Stimulated activated naive CD4-positive, alpha-beta T cell treated with Interleukin-2 at 50 U/mL for 16 hours (primary cell): ENCODE measurements around the gene KREMEN1.
"Not testable (repeated sequence)": the region's sequence is repeated elsewhere in the genome, so short reads cannot be mapped to it uniquely, and the experiment has no call there.

Experiments used
- DNase-seq: peaks from one replicate; lab custom pipeline; 2025; lab: John Stamatoyannopoulos, UW

Gene KREMEN1

GRCh38 chr22:29072979-29073617 is at the start of gene KREMEN1:
KREMEN1 (plus strand) TSS chr22:29073035; CDS start chr22:29073131, 96 bp downstream.
- no peak for DNase-seq

- DNase-seq = no peak
Measured at GRCh38 chr22:29023172-29023796, 49.6 kb upstream of the KREMEN1 start.

- DNase-seq = no peak
Measured at GRCh38 chr22:29026579-29026978, 46.3 kb upstream of the KREMEN1 start.

- DNase-seq = no peak
Measured at GRCh38 chr22:29028468-29028867, 44.4 kb upstream of the KREMEN1 start.

- no peak for DNase-seq
Measured at GRCh38 chr22:29029202-29030000, 43.4 kb upstream of the KREMEN1 start.

- no peak for DNase-seq
Measured at GRCh38 chr22:29030016-29030617, 42.7 kb upstream of the KREMEN1 start.

GRCh38 chr22:29030618-29031226 is 42.1 kb upstream of the KREMEN1 start:
- DNase-seq = no peak

GRCh38 chr22:29031227-29032011 is 41.4 kb upstream of the KREMEN1 start:
- no peak for DNase-seq

GRCh38 chr22:29032014-29032475 is 40.8 kb upstream of the KREMEN1 start:
- no peak for DNase-seq

- DNase-seq = no peak
Measured at GRCh38 chr22:29032584-29032983, 40.3 kb upstream of the KREMEN1 start.

GRCh38 chr22:29037340-29037932 is 35.4 kb upstream of the KREMEN1 start:
- DNase-seq = no peak

- no peak for DNase-seq
Measured at GRCh38 chr22:29039148-29039547, 33.7 kb upstream of the KREMEN1 start.

- not testable (repeated sequence) for DNase-seq
Measured at GRCh38 chr22:29039684-29040083, 33.2 kb upstream of the KREMEN1 start.

- DNase-seq = peak; percentile 37
Measured at GRCh38 chr22:29040385-29041275, 32.2 kb upstream of the KREMEN1 start.

- DNase-seq = no peak
Measured at GRCh38 chr22:29041408-29041807, 31.4 kb upstream of the KREMEN1 start.

- DNase-seq = no peak
Measured at GRCh38 chr22:29043906-29044575, 28.8 kb upstream of the KREMEN1 start.

GRCh38 chr22:29044657-29045176 is 28.1 kb upstream of the KREMEN1 start:
- DNase-seq = no peak

- no peak for DNase-seq
Measured at GRCh38 chr22:29048822-29049654, 23.8 kb upstream of the KREMEN1 start.
